ENCODE results near the gene AP3S1.
"Not testable (repeated sequence)": the region's sequence is repeated elsewhere in the genome, so short reads cannot be mapped to it uniquely, and the experiment has no call there.

The AP3S1 gene

GRCh38 chr5:115824983-115825382 lies 16.8 kb upstream of the AP3S1 start:
- DNase-seq (ENCODE audit: low spot score); FAIRE-seq: not testable (repeated sequence)

GRCh38 chr5:115825948-115826347 lies 15.8 kb upstream of the AP3S1 start:
- FAIRE-seq: no peak
- no peak for DNase-seq (ENCODE audit: low spot score)

- no peak for DNase-seq (ENCODE audit: low spot score)
- no peak for FAIRE-seq
Measured at GRCh38 chr5:115829913-115830312, 11.8 kb upstream of the AP3S1 start.

GRCh38 chr5:115831163-115831768 lies 10.5 kb upstream of the AP3S1 start:
- FAIRE-seq (peak; percentile 67), DNase-seq (ENCODE audit: low spot score) (peak; percentile 20)

- FAIRE-seq (no peak), DNase-seq (ENCODE audit: low spot score) (no peak)
Measured at GRCh38 chr5:115835481-115835880, 6.3 kb upstream of the AP3S1 start.

GRCh38 chr5:115838885-115839518 lies 2.7 kb upstream of the AP3S1 start:
- FAIRE-seq (peak; percentile 51), DNase-seq (ENCODE audit: low spot score) (peak; percentile 53)

- no peak for FAIRE-seq
- DNase-seq (ENCODE audit: low spot score): no peak
Measured at GRCh38 chr5:115840873-115841272, 862 bp upstream of the AP3S1 start.

- DNase-seq (ENCODE audit: low spot score) (peak; percentile 50), FAIRE-seq (no peak)
Measured at GRCh38 chr5:115842089-115842935, 577 bp downstream of the AP3S1 start.

GRCh38 chr5:115842952-115843351 lies 1.2 kb downstream of the AP3S1 start:
- no peak for DNase-seq (ENCODE audit: low spot score)

GRCh38 chr5:115843444-115844130 lies 1.9 kb downstream of the AP3S1 start:
- FAIRE-seq: no peak
- DNase-seq (ENCODE audit: low spot score): no peak

More at GRCh38 chr5:115842952-115843351, 1.2 kb downstream of the AP3S1 start:
- no peak for FAIRE-seq

- DNase-seq (ENCODE audit: low spot score): no peak
- FAIRE-seq: no peak
Measured at GRCh38 chr5:115844321-115844817, 2.6 kb downstream of the AP3S1 start.

GRCh38 chr5:115847290-115847689 lies 5.6 kb downstream of the AP3S1 start:
- no peak for FAIRE-seq
- no peak for DNase-seq (ENCODE audit: low spot score)

- FAIRE-seq: no peak
- DNase-seq (ENCODE audit: low spot score): no peak
Measured at GRCh38 chr5:115849258-115849798, 7.6 kb downstream of the AP3S1 start.

- no peak for DNase-seq (ENCODE audit: low spot score)
Measured at GRCh38 chr5:115850744-115851416, 9.1 kb downstream of the AP3S1 start.

GRCh38 chr5:115854139-115854538 lies 12.4 kb downstream of the AP3S1 start:
- FAIRE-seq (no peak), DNase-seq (ENCODE audit: low spot score) (no peak)

More at GRCh38 chr5:115850744-115851416, 9.1 kb downstream of the AP3S1 start:
- FAIRE-seq: no peak

- FAIRE-seq (no peak), DNase-seq (ENCODE audit: low spot score) (no peak)
Measured at GRCh38 chr5:115855959-115856358, 14.2 kb downstream of the AP3S1 start.

- FAIRE-seq: no peak
- no peak for DNase-seq (ENCODE audit: low spot score)
Measured at GRCh38 chr5:115857057-115857479, 15.3 kb downstream of the AP3S1 start.

GRCh38 chr5:115857626-115858349 lies 16.1 kb downstream of the AP3S1 start:
- no peak for FAIRE-seq

GRCh38 chr5:115858396-115858795 lies 16.7 kb downstream of the AP3S1 start:
- DNase-seq (ENCODE audit: low spot score): no peak
- FAIRE-seq: no peak

More at GRCh38 chr5:115857626-115858349, 16.1 kb downstream of the AP3S1 start:
- no peak for DNase-seq (ENCODE audit: low spot score)

- FAIRE-seq (no peak), DNase-seq (ENCODE audit: low spot score) (no peak)
Measured at GRCh38 chr5:115859378-115859777, 17.6 kb downstream of the AP3S1 start.

Measured in RCC 7860 (cell line).